Aorta (tissue), 5 donors: ENCODE data around the gene FBXL17. TPM values are rescaled to one million over a fixed set of nuclear protein-coding genes. Genes with fewer than 3 reads are reported as not detected.

Experiments used
- ATAC-seq: fragments of 200-7000 bp; cut with Tn5 transposase; one replicate; pipeline ENCODE4 v1.9.1; 2022; ENCODE audit warnings: moderate library complexity; ENCODE audit not compliant: low FRiP score
- DNase-seq, 2 donors: peaks; one replicate each; pipeline ENCODE4 v3.0.0-alpha.2; 2020
- H3K27ac ChIP-seq, 2 donors: one replicate each; pipeline ENCODE4 v1.5.1; 2013; ENCODE audit warnings: low read length in 2 of 2, mild to moderate bottlenecking in 2 of 2, moderate library complexity in 2 of 2, control low read depth in 1 of 2, inconsistent platforms in 1 of 2, low read depth in 1 of 2
- H3K27me3 ChIP-seq, 2 donors: one replicate each; pipeline ENCODE4 v1.6.1; 2013; ENCODE audit warnings: control low read depth in 1 of 2, low read length in 1 of 2, mild to moderate bottlenecking in 1 of 2, moderate library complexity in 1 of 2; ENCODE audit not compliant: insufficient read depth in 2 of 2, control insufficient read depth in 1 of 2
- H3K36me3 ChIP-seq, 2 donors: one replicate each; pipeline ENCODE4 v1.6.1; 2013; ENCODE audit warnings: control low read depth in 1 of 2, low read length in 1 of 2, mild to moderate bottlenecking in 1 of 2; ENCODE audit not compliant: insufficient read depth in 2 of 2, control insufficient read depth in 1 of 2
- H3K4me1 ChIP-seq, 2 donors: one replicate each; pipeline ENCODE4 v1.6.1; 2013; ENCODE audit warnings: low read length in 2 of 2, control low read depth in 1 of 2, mild to moderate bottlenecking in 1 of 2, moderate library complexity in 1 of 2; ENCODE audit not compliant: insufficient read depth in 2 of 2, control insufficient read depth in 1 of 2
- H3K4me3 ChIP-seq, 2 donors: one replicate each; pipeline ENCODE4 v1.5.1; 2013; ENCODE audit warnings: low read length in 2 of 2, control low read depth in 1 of 2, mild to moderate bottlenecking in 1 of 2
- H3K9me3 ChIP-seq: one replicate; pipeline ENCODE4 v1.6.1; 2013; ENCODE audit warnings: mild to moderate bottlenecking, low read length; ENCODE audit not compliant: control insufficient read depth
- WGBS, 2 donors: extraction: QIAGEN DNeasy Blood & Tissue Kit; methylation state at CpG; one replicate each; pipeline ENCODE4 v1.1.7; 2013; 5-methylcytosine and 5-hydroxymethylcytosine counted together
- intact Hi-C, 2 donors: fragments of 100-400 bp; cut with DNase I; formaldehyde crosslinking; loops; one replicate each; pipeline versions ENCODE4 v1.14.2 to v1.15.0; 2022
- polyA plus RNA-seq, 2 donors: library from polyadenylated mRNA; stranded (reverse); fragments of 200-250 nt; gene quantifications; one replicate each; pipeline ENCODE4 v1.2.3, GENCODE V29; 2013
- total RNA-seq, 2 donors: library from RNA; stranded (reverse); fragmentation: NEBNext Ultra II Directional; extraction: Animal tissue kit (Norgen Biotek cat#: 25700); gene quantifications; one replicate each; pipeline ENCODE4 v1.2.1, GENCODE V29; 2021
- donor health status: healthy with polysubstance abuse.
- donor health status: Bipolar disorder and iron deficiency.
- donor health status: DM: no; HTN: no; CAD: no.
- donor health status: DM: no; HTN: no; CAD: no.
- donor health status: DM: yes; HTN: yes; CAD: no.

The FBXL17 gene
- total and polyA plus RNA-seq, 4 donors: 10.3 to 36.3 (median 20.7) TPM

GRCh38 chr5:108101821-108102220 is 280.1 kb downstream of the FBXL17 start:
- no peak overlapping the region for H3K4me3 ChIP-seq
- no peak for DNase-seq
- no peak for ATAC-seq
- intact Hi-C loops: no loop called here
- no peak overlapping the region for H3K27ac ChIP-seq
- peaks cover 0 to 3% of the 10 kb centered on the region in 2 donors for H3K4me1 ChIP-seq
- no peaks in the 10 kb centered on the region for H3K9me3 ChIP-seq
- whole genome bisulfite sequencing, 2 donors: 64 to 67% methylated on average over 3 of the region's 3 CpGs
- H3K36me3 ChIP-seq: no peaks in the 10 kb centered on the region
- no peaks in the 10 kb centered on the region for H3K27me3 ChIP-seq

GRCh38 chr5:108101130-108101529 is 280.8 kb downstream of the FBXL17 start:
- intact Hi-C loops: no loop called here
- no peaks in the 10 kb centered on the region for H3K27me3 ChIP-seq
- no peaks in the 10 kb centered on the region for H3K9me3 ChIP-seq
- WGBS, 2 donors: 4 to 15% methylated on average over 1 of the region's 1 CpG
- no peaks in the 10 kb centered on the region for H3K36me3 ChIP-seq
- H3K27ac ChIP-seq: no peak overlapping the region
- H3K4me1 ChIP-seq: peaks cover 0 to 3% of the 10 kb centered on the region in 2 donors
- ATAC-seq (no peak), DNase-seq (no peak)
- H3K4me3 ChIP-seq: no peak overlapping the region

- Histone ChIP-seq H3K27me3 (no peaks in the 10 kb centered on the region), H3K9me3 (no peaks in the 10 kb centered on the region), H3K4me3 (no peak overlapping the region), H3K36me3 (no peaks in the 10 kb centered on the region), H3K27ac (no peak overlapping the region), H3K4me1 (no peaks in the 10 kb centered on the region)
- 16 to 30% methylated on average over 1 of the region's 1 CpG for WGBS, 2 donors
- DNase-seq (no peak), ATAC-seq (no peak)
- intact Hi-C loops: no loop called here
Observed at GRCh38 chr5:108094800-108095199, 287.1 kb downstream of the FBXL17 start.

- WGBS, 2 donors: 54% methylated on average over 2 of the region's 2 CpGs
- Histone ChIP-seq H3K9me3 (no peaks in the 10 kb centered on the region), H3K36me3 (no peaks in the 10 kb centered on the region), H3K27me3 (no peaks in the 10 kb centered on the region), H3K4me3 (no peak overlapping the region), H3K27ac (no peak overlapping the region), H3K4me1 (no peaks in the 10 kb centered on the region)
- no peak for ATAC-seq
- intact Hi-C loops: no loop called here
- DNase-seq: no peak
Observed at GRCh38 chr5:108093186-108093585, 288.7 kb downstream of the FBXL17 start.

- Histone ChIP-seq H3K27ac (no peak overlapping the region), H3K4me3 (no peak overlapping the region), H3K4me1 (no peaks in the 10 kb centered on the region), H3K36me3 (no peaks in the 10 kb centered on the region), H3K9me3 (no peaks in the 10 kb centered on the region), H3K27me3 (no peaks in the 10 kb centered on the region)
- DNase-seq (no peak), ATAC-seq (no peak)
- 88 to 92% methylated on average over 4 of the region's 4 CpGs for WGBS, 2 donors
- intact Hi-C loops: no loop called here
Observed at GRCh38 chr5:108090946-108091345, 291.0 kb downstream of the FBXL17 start.

GRCh38 chr5:108084105-108084504 is 297.8 kb downstream of the FBXL17 start:
- WGBS, 2 donors: 5 to 13% methylated on average over 7 of the region's 7 CpGs
- no peak overlapping the region for H3K27ac ChIP-seq
- H3K4me1 ChIP-seq: peaks cover 0 to 4% of the 10 kb centered on the region in 2 donors
- no peaks in the 10 kb centered on the region for H3K36me3 ChIP-seq
- no peak for ATAC-seq
- intact Hi-C loops: no loop called here
- no peak overlapping the region for H3K4me3 ChIP-seq
- H3K9me3 ChIP-seq: no peaks in the 10 kb centered on the region
- H3K27me3 ChIP-seq: no peaks in the 10 kb centered on the region
- DNase-seq: no peak

GRCh38 chr5:108083232-108083631 is 298.7 kb downstream of the FBXL17 start:
- WGBS, 2 donors: 98 to 99% methylated on average over 2 of the region's 2 CpGs
- ATAC-seq (no peak), DNase-seq (no peak)
- H3K4me3 ChIP-seq: no peak overlapping the region
- no peak overlapping the region for H3K27ac ChIP-seq
- no peaks in the 10 kb centered on the region for H3K9me3 ChIP-seq
- no peaks in the 10 kb centered on the region for H3K27me3 ChIP-seq
- intact Hi-C loops: no loop called here
- peaks cover 0 to 4% of the 10 kb centered on the region in 2 donors for H3K4me1 ChIP-seq
- H3K36me3 ChIP-seq: no peaks in the 10 kb centered on the region

- no peak for DNase-seq
- ATAC-seq: no peak
- 98% methylated on average over 3 of the region's 3 CpGs for WGBS, 2 donors
Observed at GRCh38 chr5:108081707-108082106, 300.2 kb downstream of the FBXL17 start.

GRCh38 chr5:108079753-108080152 is 302.1 kb downstream of the FBXL17 start:
- intact Hi-C loops: no loop called here

More at GRCh38 chr5:108081707-108082106, 300.2 kb downstream of the FBXL17 start:
- Histone ChIP-seq H3K27ac (no peak overlapping the region), H3K4me3 (no peak overlapping the region), H3K4me1 (peaks cover 0 to 4% of the 10 kb centered on the region in 2 donors), H3K27me3 (no peaks in the 10 kb centered on the region), H3K9me3 (no peaks in the 10 kb centered on the region), H3K36me3 (no peaks in the 10 kb centered on the region)
- intact Hi-C loops: no loop called here

More at GRCh38 chr5:108079753-108080152, 302.1 kb downstream of the FBXL17 start:
- H3K4me3 ChIP-seq: no peak overlapping the region
- DNase-seq: no peak
- H3K9me3 ChIP-seq: no peaks in the 10 kb centered on the region
- H3K27me3 ChIP-seq: no peaks in the 10 kb centered on the region
- H3K27ac ChIP-seq: no peak overlapping the region
- no peak for ATAC-seq
- no peaks in the 10 kb centered on the region for H3K36me3 ChIP-seq
- peaks cover 0 to 4% of the 10 kb centered on the region in 2 donors for H3K4me1 ChIP-seq
